T-helper 17 cell (primary cell): ENCODE measurements around the gene ITSN2. TPM values are rescaled to one million over a fixed set of nuclear protein-coding genes. Genes with fewer than 3 reads are reported as not detected.
"Not testable (repeated sequence)": the region's sequence is repeated elsewhere in the genome, so short reads cannot be mapped to it uniquely, and the experiment has no call there.

ENCODE experiments used
- ATAC-seq: fragments of 150-1000 bp; cut with Tn5 transposase; 2 replicates; pipeline ENCODE4 v1.10.0; 2021; ENCODE audit warnings: mild to moderate bottlenecking, moderate library complexity
- DNase-seq, 3 donors: peaks; one replicate each; pipeline versions ENCODE4 v3.0.0 to v3.0.0-alpha.2; 2020 to 2021
- H3K9me3 ChIP-seq: one replicate; pipeline ENCODE4 v1.7.0; 2013; ENCODE audit warnings: low read length, mild to moderate bottlenecking; ENCODE audit not compliant: control insufficient read depth, poor library complexity, severe bottlenecking
- H3K27ac Mint-ChIP-seq: one replicate; pipeline ENCODE4 v1.8.0; 2022; ENCODE audit warnings: mild to moderate bottlenecking, moderate library complexity, mixed read lengths
- H3K27me3 Mint-ChIP-seq: one replicate; pipeline ENCODE4 v1.8.0; 2022; ENCODE audit warnings: mixed read lengths
- H3K36me3 Mint-ChIP-seq: one replicate; pipeline ENCODE4 v1.8.0; 2022; ENCODE audit warnings: low read depth, mixed read lengths
- H3K4me1 Mint-ChIP-seq: one replicate; pipeline ENCODE4 v1.8.0; 2022; ENCODE audit warnings: mild to moderate bottlenecking, mixed read lengths
- H3K4me3 Mint-ChIP-seq: one replicate; pipeline ENCODE4 v1.8.0; 2022; ENCODE audit warnings: mild to moderate bottlenecking, moderate library complexity, mixed read lengths
- total RNA-seq, 4 donors: library from RNA in 2 of 4; stranded (reverse) in 2 of 4; gene quantifications; one replicate each; pipeline ENCODE4 v1.2.3 and lab custom pipeline; 2022 to 2026

The ITSN2 gene
- total RNA-seq, 2 donors from 2014 or later: 90.5 to 95.5 TPM

DNA sequence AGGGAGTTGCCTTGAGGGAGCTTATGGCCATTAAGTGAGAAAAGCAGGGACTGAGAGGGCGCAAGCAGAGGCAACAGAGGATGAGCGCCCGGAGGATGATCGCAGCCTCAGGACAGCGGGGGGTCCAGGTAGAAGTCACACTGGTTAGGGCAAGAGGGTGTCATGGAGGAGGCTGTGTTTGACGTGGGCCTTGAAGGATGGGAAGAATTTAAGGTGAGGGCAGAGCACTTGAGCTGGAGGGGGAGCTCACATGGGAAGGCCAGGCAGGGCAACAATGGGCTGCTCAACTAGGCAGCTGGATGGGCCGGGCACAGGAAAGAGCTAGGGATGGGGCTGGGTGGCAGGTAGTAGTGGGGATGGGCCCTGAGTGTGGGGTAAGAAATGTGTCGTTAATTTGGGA, 153.6 kb downstream of the ITSN2 start:
- Mint-ChIP-seq H3K27ac (peak overlapping the region; percentile 79), H3K27me3 (no peaks in the 10 kb centered on the region), H3K4me1 (peaks cover 10% of the 10 kb centered on the region), H3K4me3 (no peak overlapping the region), H3K36me3 (peaks cover 38% of the 10 kb centered on the region)
- DNase-seq: no peak
- H3K9me3 ChIP-seq: no peaks in the 10 kb centered on the region
- no peak for ATAC-seq

DNA sequence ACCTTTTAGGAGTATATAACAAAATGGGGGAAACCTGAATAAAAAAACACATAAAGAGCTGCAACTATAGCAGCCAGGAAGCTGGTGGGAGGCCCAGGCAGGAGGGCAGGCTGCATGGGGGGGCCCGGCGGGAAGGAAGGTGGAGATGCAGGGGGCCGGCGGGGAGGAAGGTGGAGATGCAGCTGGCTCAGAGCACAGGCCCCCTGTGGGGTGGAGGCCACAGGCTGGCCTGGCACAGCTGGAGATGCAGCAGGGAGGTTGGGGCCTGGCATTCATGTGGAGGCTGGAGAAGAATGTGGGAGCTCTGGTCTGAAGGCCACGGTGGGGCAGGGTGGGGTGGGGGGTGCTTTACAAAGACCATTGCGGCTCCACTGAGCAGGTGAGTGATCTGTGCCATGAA, 154.1 kb downstream of the ITSN2 start:
- peaks cover 37% of the 10 kb centered on the region for H3K36me3 Mint-ChIP-seq
- no peak overlapping the region for H3K27ac Mint-ChIP-seq
- no peak for DNase-seq

DNA sequence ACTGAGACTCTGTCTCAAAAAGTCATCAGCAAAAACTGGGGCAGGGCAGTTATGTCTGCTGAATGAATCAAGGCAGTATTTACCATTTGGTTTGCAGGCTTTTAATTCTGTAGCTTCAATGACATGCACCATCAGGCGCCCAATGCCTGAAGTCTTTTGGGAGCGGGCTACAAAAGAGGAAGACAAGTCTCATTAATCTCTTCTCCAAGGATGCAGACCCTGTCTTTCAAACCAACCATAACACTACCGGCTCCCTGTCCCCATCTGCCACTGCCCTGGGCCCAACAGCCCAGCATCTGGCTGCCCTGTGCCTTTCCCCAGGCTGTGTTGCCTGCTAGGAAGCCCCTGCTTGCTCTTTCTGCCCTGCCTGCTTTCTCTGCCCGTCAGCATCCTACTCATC, 155.2 kb downstream of the ITSN2 start:
- Mint-ChIP-seq H3K36me3 (peaks cover 34% of the 10 kb centered on the region), H3K4me1 (peaks cover 12% of the 10 kb centered on the region), H3K4me3 (no peak overlapping the region), H3K27me3 (no peaks in the 10 kb centered on the region), H3K27ac (no peak overlapping the region)
- H3K9me3 ChIP-seq: no peaks in the 10 kb centered on the region
- DNase-seq: no peak
- ATAC-seq: no peak

More for the DNA sequence above, 154.1 kb downstream of the ITSN2 start:
- H3K9me3 ChIP-seq: no peaks in the 10 kb centered on the region
- Mint-ChIP-seq H3K4me1 (peaks cover 10% of the 10 kb centered on the region), H3K27me3 (no peaks in the 10 kb centered on the region), H3K4me3 (no peak overlapping the region)
- ATAC-seq: no peak

DNA sequence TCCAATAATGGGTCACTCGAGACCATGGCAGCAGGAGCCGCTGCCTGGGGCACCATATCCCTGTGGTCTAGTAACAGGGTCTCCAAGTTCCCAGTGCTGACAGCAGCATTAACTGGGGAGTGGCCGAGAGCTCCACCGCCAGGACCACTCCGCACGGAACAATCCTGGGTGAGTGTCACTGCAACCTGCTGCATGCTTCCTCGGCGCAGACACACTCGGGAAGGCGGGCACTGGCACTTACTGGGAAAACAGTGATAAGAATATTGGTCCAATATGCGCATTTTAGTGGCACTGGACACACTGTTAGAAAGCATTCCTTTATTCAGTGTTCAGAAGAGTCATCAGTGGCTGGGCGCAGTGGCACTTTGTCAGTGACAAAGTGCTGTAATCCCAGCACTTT, 155.8 kb downstream of the ITSN2 start:
- peaks cover 32% of the 10 kb centered on the region for H3K36me3 Mint-ChIP-seq
- ATAC-seq (no peak), DNase-seq (no peak)
- no peak overlapping the region for H3K27ac Mint-ChIP-seq
- no peak overlapping the region for H3K4me3 Mint-ChIP-seq
- no peaks in the 10 kb centered on the region for H3K9me3 ChIP-seq
- H3K4me1 Mint-ChIP-seq: peaks cover 12% of the 10 kb centered on the region
- no peaks in the 10 kb centered on the region for H3K27me3 Mint-ChIP-seq

DNA sequence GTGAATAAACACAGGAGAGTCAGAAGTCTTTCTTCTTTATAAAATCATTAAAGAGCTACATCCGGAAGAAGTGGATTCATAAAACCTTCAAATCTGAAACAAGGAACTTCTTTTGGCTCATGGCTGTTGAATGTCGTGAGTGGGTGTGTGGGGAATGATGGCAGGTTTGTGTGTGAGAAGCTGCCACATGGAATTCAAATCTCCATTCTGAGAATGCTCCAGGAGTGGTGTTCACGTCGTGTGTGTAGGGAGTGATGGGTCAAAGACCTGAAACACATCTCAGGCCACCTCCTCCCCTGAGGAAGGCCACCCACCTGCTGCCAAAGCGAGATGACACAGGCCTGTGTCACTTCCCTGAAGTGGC, 156.6 kb downstream of the ITSN2 start:
- no peak overlapping the region for H3K4me3 Mint-ChIP-seq
- H3K27ac Mint-ChIP-seq: no peak overlapping the region
- peaks cover 28% of the 10 kb centered on the region for H3K36me3 Mint-ChIP-seq
- no peak for DNase-seq
- no peaks in the 10 kb centered on the region for H3K9me3 ChIP-seq
- no peaks in the 10 kb centered on the region for H3K27me3 Mint-ChIP-seq
- peaks cover 10% of the 10 kb centered on the region for H3K4me1 Mint-ChIP-seq
- ATAC-seq: no peak

DNA sequence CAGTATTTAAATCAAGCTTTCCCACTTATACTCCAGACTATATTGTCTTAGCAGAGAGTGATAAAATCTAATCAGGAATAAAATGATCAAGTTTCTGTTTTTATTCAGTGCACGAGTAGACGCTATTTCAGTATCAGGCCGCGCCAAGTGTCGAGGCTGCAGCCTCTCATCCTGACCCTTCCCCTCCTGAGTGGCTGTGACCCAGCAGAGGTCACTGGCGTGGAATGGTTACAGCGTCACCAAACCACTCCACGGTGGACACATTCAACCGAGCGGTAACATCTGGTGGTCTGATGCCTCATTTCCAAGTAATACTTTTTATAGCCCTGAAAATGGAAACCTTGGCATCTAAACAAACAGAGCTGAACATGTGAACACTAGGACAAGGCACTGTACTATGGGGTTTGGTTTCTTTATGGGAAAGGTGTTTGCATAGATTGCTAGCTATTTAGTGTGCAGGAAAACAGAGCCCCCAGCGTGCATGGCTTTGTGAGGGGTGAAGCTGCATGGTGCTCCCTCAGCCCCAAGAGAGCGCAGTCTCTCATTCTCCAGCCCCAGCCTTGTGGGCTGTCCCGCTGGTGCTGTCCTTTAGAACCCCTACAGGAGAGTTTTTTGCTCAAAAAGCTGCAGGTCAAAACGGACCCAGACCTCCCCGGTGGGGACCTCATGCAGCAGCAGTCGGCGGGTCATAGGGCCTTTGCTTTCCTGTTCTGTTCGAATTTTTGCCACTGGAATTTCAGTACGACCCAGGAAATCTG, 157.1 kb downstream of the ITSN2 start:
- ATAC-seq: no peak
- H3K4me3 Mint-ChIP-seq: no peak overlapping the region
- no peak overlapping the region for H3K27ac Mint-ChIP-seq
- no peaks in the 10 kb centered on the region for H3K27me3 Mint-ChIP-seq
- H3K4me1 Mint-ChIP-seq: peaks cover 8% of the 10 kb centered on the region
- no peaks in the 10 kb centered on the region for H3K9me3 ChIP-seq
- no peak for DNase-seq
- H3K36me3 Mint-ChIP-seq: peaks cover 24% of the 10 kb centered on the region

DNA sequence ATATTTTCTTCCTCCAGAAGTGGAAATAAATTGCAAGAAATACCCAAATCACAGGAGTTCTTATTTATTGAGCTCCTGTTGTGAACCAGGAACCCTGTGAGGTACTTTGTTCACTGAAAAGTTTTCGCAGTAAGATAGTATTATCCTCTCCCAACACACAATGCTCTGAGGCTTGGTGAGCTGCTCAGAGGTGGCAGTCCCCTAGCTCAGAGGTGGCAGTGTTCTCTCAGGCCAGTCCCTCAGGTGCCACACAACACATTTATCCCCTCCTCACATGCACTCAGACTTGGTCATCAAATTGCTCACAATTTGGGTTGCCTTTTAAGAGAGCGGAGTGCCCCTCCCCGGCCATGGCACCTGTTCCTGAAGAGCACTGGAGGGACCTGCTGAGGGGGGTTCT, 159.5 kb downstream of the ITSN2 start:
- Mint-ChIP-seq H3K4me3 (no peak overlapping the region), H3K27ac (no peak overlapping the region), H3K36me3 (peaks cover 6% of the 10 kb centered on the region), H3K27me3 (no peaks in the 10 kb centered on the region), H3K4me1 (peaks cover 2% of the 10 kb centered on the region)
- DNase-seq (no peak), ATAC-seq (no peak)
- H3K9me3 ChIP-seq: no peaks in the 10 kb centered on the region

DNA sequence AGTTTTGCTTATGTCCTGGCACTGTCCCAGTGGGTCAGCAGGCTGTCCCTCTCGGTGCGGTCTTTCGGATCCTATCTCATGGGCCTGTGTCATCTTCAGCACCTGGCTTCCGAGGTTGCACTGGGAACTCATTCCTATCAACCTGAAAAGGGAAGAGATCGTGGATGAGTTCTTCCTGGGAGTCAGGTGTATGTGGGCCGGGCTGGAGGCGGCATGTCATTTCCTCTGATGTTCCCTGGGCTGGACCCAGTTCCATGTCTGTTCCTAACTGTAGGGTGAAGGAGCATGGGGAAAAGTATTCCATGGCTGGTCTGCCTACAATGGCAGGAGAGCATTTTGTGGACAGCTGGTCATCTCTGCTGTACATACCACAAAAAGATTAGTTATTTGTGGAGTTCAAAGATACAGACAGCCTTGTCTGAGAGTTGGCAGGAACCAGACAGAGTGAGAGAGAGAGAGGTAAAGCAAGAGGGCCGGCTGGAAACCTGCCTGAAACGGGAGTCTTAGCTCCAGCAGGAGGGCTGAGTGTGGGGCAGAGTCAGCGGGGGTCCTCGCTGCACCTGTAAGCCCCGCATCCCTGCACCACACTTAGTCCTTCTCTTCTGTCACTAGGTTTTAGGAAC, 160.3 kb downstream of the ITSN2 start:
- no peaks in the 10 kb centered on the region for H3K27me3 Mint-ChIP-seq
- H3K4me3 Mint-ChIP-seq: no peak overlapping the region
- DNase-seq (no peak), ATAC-seq (no peak)
- H3K27ac Mint-ChIP-seq: no peak overlapping the region
- no peaks in the 10 kb centered on the region for H3K9me3 ChIP-seq
- peaks cover 2% of the 10 kb centered on the region for H3K4me1 Mint-ChIP-seq
- peaks cover 2% of the 10 kb centered on the region for H3K36me3 Mint-ChIP-seq

DNA sequence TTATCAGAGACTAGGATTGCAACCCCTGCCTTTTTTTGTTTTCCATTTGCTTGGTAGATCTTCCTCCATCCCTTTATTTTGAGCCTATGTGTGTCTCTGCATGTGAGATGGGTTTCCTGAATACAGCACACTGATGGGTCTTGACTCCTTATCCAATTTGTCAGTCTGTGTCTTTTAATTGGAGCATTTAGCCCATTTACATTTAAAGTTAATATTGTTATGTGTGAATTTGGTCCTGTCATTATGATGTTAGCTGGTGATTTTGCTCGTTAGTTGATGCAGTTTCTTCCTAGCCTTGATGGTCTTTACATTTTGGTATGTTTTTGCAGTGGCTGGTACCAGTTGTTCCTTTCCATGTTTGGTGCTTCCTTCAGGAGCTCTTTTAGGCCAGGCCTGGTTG, 163.1 kb downstream of the ITSN2 start:
- not testable (repeated sequence) for H3K27me3 Mint-ChIP-seq, H3K36me3 Mint-ChIP-seq, H3K27ac Mint-ChIP-seq, ATAC-seq, H3K4me3 Mint-ChIP-seq, H3K4me1 Mint-ChIP-seq, H3K9me3 ChIP-seq, DNase-seq

DNA sequence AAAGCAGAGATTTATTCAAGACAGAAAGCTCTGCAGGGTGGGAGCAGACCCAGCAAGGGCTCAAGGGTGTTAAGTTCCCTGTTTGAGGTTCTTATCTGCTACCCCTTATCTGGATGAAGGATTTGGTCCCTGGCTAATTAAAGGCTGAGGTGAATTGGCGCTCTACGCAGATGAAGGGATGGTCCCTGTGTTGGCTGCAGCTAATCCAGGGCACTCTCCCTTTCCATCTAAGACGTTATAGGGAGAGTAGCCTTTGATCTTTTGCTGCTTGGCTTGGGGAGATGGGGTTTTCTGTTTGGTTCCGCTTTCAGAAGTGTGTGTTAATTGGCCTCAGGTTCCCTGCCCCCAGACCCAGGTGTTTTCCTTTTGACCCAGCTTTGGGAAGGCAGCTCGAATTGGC, 168.5 kb downstream of the ITSN2 start:
- DNase-seq: no peak
- no peaks in the 10 kb centered on the region for H3K27me3 Mint-ChIP-seq
- H3K4me1 Mint-ChIP-seq: no peaks in the 10 kb centered on the region
- peaks cover 6% of the 10 kb centered on the region for H3K36me3 Mint-ChIP-seq
- H3K9me3 ChIP-seq: no peaks in the 10 kb centered on the region
- no peak overlapping the region for H3K4me3 Mint-ChIP-seq
- ATAC-seq: no peak
- no peak overlapping the region for H3K27ac Mint-ChIP-seq

DNA sequence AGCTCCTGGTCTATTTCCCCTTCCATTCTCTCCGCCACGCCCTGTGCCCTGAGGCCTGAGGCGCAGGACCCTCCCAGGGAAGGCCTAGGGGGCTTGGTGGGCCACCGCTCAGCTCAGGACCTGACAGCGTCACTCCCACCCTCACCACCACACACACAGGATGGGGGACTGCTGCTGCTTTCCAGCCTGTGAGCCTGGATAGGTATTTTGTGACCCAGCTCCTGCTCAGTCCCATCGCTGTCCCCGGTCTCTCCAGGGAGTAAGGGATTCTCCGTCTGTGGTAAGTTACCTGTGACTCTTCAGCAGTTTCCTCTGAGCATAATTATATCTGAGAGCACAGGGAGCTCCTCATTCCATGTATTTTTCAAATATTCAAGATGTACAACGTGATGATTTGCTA, 169.2 kb downstream of the ITSN2 start:
- Mint-ChIP-seq H3K27ac (no peak overlapping the region), H3K4me3 (no peak overlapping the region), H3K36me3 (peaks cover 6% of the 10 kb centered on the region), H3K4me1 (no peaks in the 10 kb centered on the region), H3K27me3 (no peaks in the 10 kb centered on the region)
- ATAC-seq (no peak), DNase-seq (no peak)
- H3K9me3 ChIP-seq: no peaks in the 10 kb centered on the region

DNA sequence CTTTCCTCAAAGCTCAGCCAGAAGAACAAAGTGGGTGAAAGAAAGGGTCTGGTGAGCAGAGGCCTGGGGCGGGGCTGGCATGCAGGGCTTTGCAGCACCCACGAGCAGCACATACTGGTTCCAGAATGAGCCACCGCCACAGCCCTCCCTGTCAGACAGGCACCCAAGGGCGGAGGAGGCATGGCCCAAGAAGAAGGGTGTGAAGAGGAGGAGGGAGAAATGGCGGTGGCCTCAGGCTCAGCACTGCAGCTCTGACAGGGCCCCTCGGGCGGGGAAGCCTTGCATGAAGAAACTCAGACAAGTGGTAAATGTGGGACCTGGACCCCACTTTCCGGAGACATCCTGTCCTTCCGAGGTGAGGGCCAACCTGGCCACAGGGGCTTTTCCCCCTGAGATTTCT, 169.8 kb downstream of the ITSN2 start:
- no peak for ATAC-seq

DNA sequence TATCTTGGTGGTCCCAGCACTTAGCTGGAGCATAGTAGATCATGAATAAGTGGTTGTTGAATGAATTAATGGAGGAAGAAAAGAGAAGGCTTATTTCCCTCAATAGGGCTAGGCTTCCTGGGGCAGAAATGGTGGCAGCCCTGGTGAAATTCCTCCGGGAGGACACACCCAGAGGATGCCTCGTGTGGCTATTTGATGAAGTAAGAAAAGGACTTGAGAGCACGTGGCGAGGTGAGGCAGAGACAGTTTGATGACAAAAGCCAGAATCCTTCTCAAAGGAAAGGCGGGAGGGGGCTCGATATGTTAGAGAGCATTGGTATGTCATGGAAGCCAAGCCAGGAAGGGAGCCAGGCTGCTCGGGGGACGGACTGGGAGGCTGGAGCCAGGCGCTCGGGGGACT, 170.8 kb downstream of the ITSN2 start:
- H3K27me3 Mint-ChIP-seq: no peaks in the 10 kb centered on the region
- H3K9me3 ChIP-seq: no peaks in the 10 kb centered on the region
- no peak overlapping the region for H3K4me3 Mint-ChIP-seq
- DNase-seq (no peak), ATAC-seq (no peak)
- no peaks in the 10 kb centered on the region for H3K4me1 Mint-ChIP-seq
- no peak overlapping the region for H3K27ac Mint-ChIP-seq
- H3K36me3 Mint-ChIP-seq: peaks cover 6% of the 10 kb centered on the region

More for the DNA sequence above, 169.8 kb downstream of the ITSN2 start:
- Mint-ChIP-seq H3K27ac (no peak overlapping the region), H3K4me3 (no peak overlapping the region), H3K36me3 (peaks cover 6% of the 10 kb centered on the region), H3K27me3 (no peaks in the 10 kb centered on the region), H3K4me1 (no peaks in the 10 kb centered on the region)
- no peaks in the 10 kb centered on the region for H3K9me3 ChIP-seq
- no peak for DNase-seq
